ENCODE data around the gene SMYD3. TPM values are rescaled to one million over a fixed set of nuclear protein-coding genes. Genes with fewer than 3 reads are reported as not detected.

SMYD3 gene
- total and polyA plus RNA-seq, 9 donors, result 10.8 to 24.0 (median 13.7) TPM

DNA sequence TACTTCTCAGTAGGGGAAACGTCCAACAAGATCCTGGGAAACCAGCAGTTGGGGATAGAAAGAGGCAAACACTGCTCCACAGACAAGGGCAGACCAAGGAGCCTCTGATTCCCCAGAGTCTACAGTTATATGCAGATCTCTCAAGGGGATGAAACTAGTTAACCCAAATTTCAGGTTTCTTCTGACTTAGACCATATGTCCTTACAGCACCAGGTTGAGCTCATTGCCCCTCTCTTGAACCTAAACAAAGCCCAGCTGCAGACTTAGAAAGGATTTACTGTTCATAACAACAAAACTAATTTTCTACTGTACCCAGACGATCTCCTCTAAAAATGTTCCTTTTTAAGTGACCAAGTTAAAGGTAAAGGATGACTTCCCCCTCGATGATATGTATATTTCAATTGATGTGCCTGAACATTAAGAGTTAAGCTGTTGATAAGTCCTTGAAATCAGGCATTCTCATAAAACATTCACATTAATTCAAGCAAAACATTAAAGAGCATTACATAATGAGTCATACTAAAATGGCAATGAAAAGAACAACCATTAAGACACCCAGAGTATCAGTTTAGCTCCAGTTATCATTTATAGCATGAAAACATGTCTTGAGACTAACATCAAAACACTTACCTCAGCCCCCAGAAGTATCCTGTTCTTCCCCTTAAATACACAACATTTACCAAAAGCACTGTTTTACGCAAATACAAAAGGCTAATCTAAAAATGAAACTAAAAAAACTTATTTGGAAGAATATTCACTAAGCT, 24.1 kb downstream of the SMYD3 start:
- TF ChIP-seq, protein P1, sequence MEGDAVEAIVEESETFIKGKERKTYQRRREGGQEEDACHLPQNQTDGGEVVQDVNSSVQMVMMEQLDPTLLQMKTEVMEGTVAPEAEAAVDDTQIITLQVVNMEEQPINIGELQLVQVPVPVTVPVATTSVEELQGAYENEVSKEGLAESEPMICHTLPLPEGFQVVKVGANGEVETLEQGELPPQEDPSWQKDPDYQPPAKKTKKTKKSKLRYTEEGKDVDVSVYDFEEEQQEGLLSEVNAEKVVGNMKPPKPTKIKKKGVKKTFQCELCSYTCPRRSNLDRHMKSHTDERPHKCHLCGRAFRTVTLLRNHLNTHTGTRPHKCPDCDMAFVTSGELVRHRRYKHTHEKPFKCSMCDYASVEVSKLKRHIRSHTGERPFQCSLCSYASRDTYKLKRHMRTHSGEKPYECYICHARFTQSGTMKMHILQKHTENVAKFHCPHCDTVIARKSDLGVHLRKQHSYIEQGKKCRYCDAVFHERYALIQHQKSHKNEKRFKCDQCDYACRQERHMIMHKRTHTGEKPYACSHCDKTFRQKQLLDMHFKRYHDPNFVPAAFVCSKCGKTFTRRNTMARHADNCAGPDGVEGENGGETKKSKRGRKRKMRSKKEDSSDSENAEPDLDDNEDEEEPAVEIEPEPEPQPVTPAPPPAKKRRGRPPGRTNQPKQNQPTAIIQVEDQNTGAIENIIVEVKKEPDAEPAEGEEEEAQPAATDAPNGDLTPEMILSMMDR (IDR thresholded peaks at IDR 0.05), result no peak
- TF ChIP-seq POLR2A (IDR thresholded peaks at IDR 0.05) (no peak), EP300 (IDR thresholded peaks at IDR 0.05) (no peak)
- intact Hi-C loops (cut with DNase I), result no loop called here
- 6 to 18% (median 11%) methylated on average over 4 of the region's 4 CpGs for WGBS, 3 donors
- peak overlapping the region in 1 of 2 donors; percentile 32 for H3K27ac ChIP-seq
- H3K36me3 ChIP-seq, result no peaks in the 10 kb centered on the region
- peaks cover 1% of the 10 kb centered on the region for H3K4me1 ChIP-seq (ENCODE audit: insufficient read depth)
- no peak overlapping the region for H3K4me3 ChIP-seq
- no peaks in the 10 kb centered on the region for H3K9me3 ChIP-seq
- no peaks in the 10 kb centered on the region for H3K27me3 ChIP-seq
- no peak for DNase-seq

DNA sequence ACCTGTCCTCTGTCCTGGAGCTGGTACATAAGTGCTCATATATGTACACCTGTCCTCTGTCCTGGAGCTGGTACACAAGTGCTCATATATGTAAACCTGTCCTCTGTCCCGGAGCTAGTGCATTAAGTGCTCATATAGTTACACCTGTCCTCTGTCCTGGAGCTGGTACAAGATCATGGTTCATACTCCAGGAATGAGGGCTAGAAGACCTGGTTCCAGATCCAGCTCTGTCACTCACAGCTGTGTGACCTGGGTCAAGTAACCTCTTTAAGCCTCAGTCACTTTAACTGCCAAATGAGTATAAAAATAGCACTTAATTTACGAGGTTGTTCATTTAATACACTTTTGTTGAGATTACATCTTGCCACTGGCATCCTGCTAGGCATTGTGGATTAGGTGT, 28.0 kb downstream of the SMYD3 start:
- H3K4me1 ChIP-seq (ENCODE audit: insufficient read depth), result peaks cover 1% of the 10 kb centered on the region
- WGBS, 3 donors, result 94 to 97% (median 96%) methylated on average over 2 of the region's 2 CpGs
- H3K27ac ChIP-seq, result no peak overlapping the region
- no peaks in the 10 kb centered on the region for H3K36me3 ChIP-seq
- no peaks in the 10 kb centered on the region for H3K27me3 ChIP-seq
- DNase-seq, result no peak
- H3K9me3 ChIP-seq, result no peaks in the 10 kb centered on the region
- intact Hi-C loops (cut with DNase I), result no loop called here
- H3K4me3 ChIP-seq, result no peak overlapping the region
- TF ChIP-seq POLR2A (IDR thresholded peaks at IDR 0.05) (no peak), EP300 (IDR thresholded peaks at IDR 0.05) (no peak)
- TF ChIP-seq, protein P1 (IDR thresholded peaks at IDR 0.05), result no peak

DNA sequence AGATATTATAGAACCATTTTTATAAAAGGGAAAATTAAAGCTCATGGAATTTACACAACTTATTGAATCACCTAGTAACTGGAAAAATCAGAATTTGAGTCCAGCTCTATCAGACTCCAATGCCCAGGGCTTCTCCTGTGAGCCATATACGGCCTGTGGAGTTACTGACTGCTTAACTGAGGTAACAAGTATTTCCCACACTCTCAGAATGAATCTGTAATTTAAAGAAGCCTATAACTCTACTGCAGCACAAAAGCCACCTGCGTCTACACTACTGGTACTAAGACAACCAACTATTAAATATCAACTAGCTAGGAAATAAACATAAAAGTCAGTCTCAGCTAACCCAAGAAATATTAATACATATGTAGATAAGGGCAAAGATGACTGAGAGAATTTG, 29.4 kb downstream of the SMYD3 start:
- peaks cover 1% of the 10 kb centered on the region for H3K4me1 ChIP-seq (ENCODE audit: insufficient read depth)
- no peak for TF ChIP-seq EP300 (IDR thresholded peaks at IDR 0.05)
- TF ChIP-seq POLR2A (IDR thresholded peaks at IDR 0.05), result no peak
- TF ChIP-seq, protein P1 (IDR thresholded peaks at IDR 0.05), result no peak
- no peak overlapping the region for H3K27ac ChIP-seq
- DNase-seq, result no peak
- H3K36me3 ChIP-seq, result no peaks in the 10 kb centered on the region
- WGBS, 3 donors, result 90 to 95% (median 90%) methylated on average over 2 of the region's 2 CpGs
- no peak overlapping the region for H3K4me3 ChIP-seq
- intact Hi-C loops (cut with DNase I), result no loop called here
- H3K27me3 ChIP-seq, result no peaks in the 10 kb centered on the region
- no peaks in the 10 kb centered on the region for H3K9me3 ChIP-seq

DNA sequence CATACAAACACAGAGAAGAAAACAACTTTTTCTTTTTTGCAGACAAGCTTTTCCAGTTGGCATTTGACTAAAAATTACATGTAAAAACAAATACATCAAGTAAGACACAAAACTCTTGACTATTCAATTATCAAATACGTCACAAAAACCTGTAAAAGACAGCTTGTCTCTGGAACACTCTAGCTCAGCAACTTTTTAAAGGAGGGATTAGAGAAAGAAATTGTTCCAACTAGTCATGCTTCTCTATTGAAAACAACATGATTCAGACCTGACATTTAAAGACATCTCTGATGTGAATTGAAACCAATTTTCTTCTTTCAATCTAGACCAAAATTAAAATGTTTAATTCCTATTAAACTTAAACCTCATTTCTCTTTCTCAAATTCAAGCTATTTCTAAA, 30.3 kb downstream of the SMYD3 start:
- TF ChIP-seq EP300 (IDR thresholded peaks at IDR 0.05), result no peak
- TF ChIP-seq, protein P1 (IDR thresholded peaks at IDR 0.05), result no peak
- TF ChIP-seq POLR2A (IDR thresholded peaks at IDR 0.05), result no peak
- no peak overlapping the region for H3K27ac ChIP-seq
- no peaks in the 10 kb centered on the region for H3K36me3 ChIP-seq
- DNase-seq, result no peak
- 56 to 71% (median 61%) methylated on average over 1 of the region's 1 CpG for WGBS, 3 donors
- no peaks in the 10 kb centered on the region for H3K9me3 ChIP-seq
- no peak overlapping the region for H3K4me3 ChIP-seq
- H3K4me1 ChIP-seq (ENCODE audit: insufficient read depth), result no peaks in the 10 kb centered on the region
- no peaks in the 10 kb centered on the region for H3K27me3 ChIP-seq
- intact Hi-C loops (cut with DNase I), result no loop called here
